HCT116 (cell line): ENCODE data around the gene PRR36. TPM values are rescaled to one million over a fixed set of nuclear protein-coding genes. Genes with fewer than 3 reads are reported as not detected.

Experiments
- ATAC-seq: fragments of 200-7000 bp; cut with Tn5 transposase; 2 replicates; pipeline ENCODE4 v1.9.1; 2020; ENCODE audit warnings: mild to moderate bottlenecking, moderate library complexity
- BruUV-seq: library from RNA; stranded (reverse); fragments of 400-500 nt; replicated peaks from 2 replicates; lab custom pipeline; 2021; lab: Mats Ljungman, UMichigan
- CTCF ChIA-PET: fragments of 300-600 bp; sonication (Branson Sonifier 250); formaldehyde crosslinking; loops from one replicate; lab custom pipeline; 2021; ENCODE audit warnings: antibody characterized with exemption; lab: Charles Lee
- POLR2A ChIA-PET: fragments of 300-600, 350-600 bp; sonication (Branson Sonifier 250); formaldehyde crosslinking; loops from one replicate; lab custom pipeline; 2021; ENCODE audit warnings: antibody characterized with exemption; lab: Charles Lee
- RAD21 ChIA-PET, 2 experiments: fragments of 300-600 bp; sonication (Branson Sonifier 250); formaldehyde crosslinking; loops; one replicate each; lab custom pipeline; 2023; ENCODE audit warnings: low total read pairs in 2 of 2; ENCODE audit not compliant: uncharacterized antibody in 2 of 2, unreplicated experiment in 2 of 2, low non-redundant PET in 1 of 2; lab: Charles Lee
- DNase-seq: peaks from one replicate; pipeline ENCODE4 v3.0.0-alpha.2; 2010; ENCODE audit warnings: low read depth, low spot score
- H2AFZ ChIP-seq: fragments of 200-600 bp; shearing (Covaris generic), sonication (generic); 2 replicates; pipeline ENCODE4 v1.6.1; 2017; ENCODE audit warnings: low read depth, mixed run types, mixed read lengths, antibody characterized with exemption, low read length; ENCODE audit not compliant: poor library complexity, severe bottlenecking
- H3K27ac ChIP-seq: 2 replicates; pipeline ENCODE4 v1.5.1; 2012; ENCODE audit warnings: low read depth, low read length
- H3K27me3 ChIP-seq: fragments of 200-600 bp; sonication (generic); 2 replicates; pipeline ENCODE4 v1.6.1; 2016; ENCODE audit warnings: mixed run types, low read length, mixed read lengths; ENCODE audit not compliant: insufficient read depth
- H3K36me3 ChIP-seq, 2 experiments: fragments of 200-500 bp in 1 of 2; fragments of 200-600 bp in 1 of 2; sonication (Bioruptor generic) in 1 of 2; sonication (generic) in 1 of 2; 2 replicates each; pipeline versions ENCODE4 v1.5.1 to v1.6.1; 2014 to 2016; ENCODE audit warnings: low read length in 2 of 2, inconsistent platforms in 1 of 2, mixed read lengths in 1 of 2, mixed run types in 1 of 2; ENCODE audit not compliant: insufficient read depth in 2 of 2, control insufficient read depth in 1 of 2
- H3K4me1 ChIP-seq, 2 experiments: fragments of 200-600 bp in 1 of 2; sonication (generic) in 1 of 2; 2 replicates each; pipeline versions ENCODE4 v1.5.1 to v1.6.1; 2012 to 2017; ENCODE audit warnings: low read length in 2 of 2, inconsistent platforms in 1 of 2, mild to moderate bottlenecking in 1 of 2, mixed read lengths in 1 of 2, mixed run types in 1 of 2, moderate library complexity in 1 of 2; ENCODE audit not compliant: insufficient read depth in 2 of 2, control insufficient read depth in 1 of 2
- H3K4me2 ChIP-seq: fragments of 200-600 bp; sonication (generic); 2 replicates; pipeline ENCODE4 v1.6.1; 2017; ENCODE audit warnings: mixed run types, low read length, mixed read lengths
- H3K4me3 ChIP-seq, 2 experiments: fragments of 200-600 bp in 1 of 2; sonication (generic) in 1 of 2; replicated peaks in 1 of 2; 2 replicates each; pipeline ENCODE4 v1.5.1; 2011 to 2016; ENCODE audit warnings: low read length in 2 of 2, control low read depth in 1 of 2, low read depth in 1 of 2, mild to moderate bottlenecking in 1 of 2, mixed read lengths in 1 of 2, mixed run types in 1 of 2
- H3K79me2 ChIP-seq: fragments of 200-600 bp; sonication (generic); 2 replicates; pipeline ENCODE4 v1.6.1; 2017; ENCODE audit warnings: mild to moderate bottlenecking, mixed run types, low read length, moderate library complexity, mixed read lengths; ENCODE audit not compliant: insufficient read depth
- H3K9ac ChIP-seq: fragments of 200-600 bp; sonication (generic); 2 replicates; pipeline ENCODE4 v1.6.1; 2016; ENCODE audit warnings: low read length, mixed read lengths
- H3K9me2 ChIP-seq: fragments of 200-600 bp; sonication (generic), shearing (Covaris generic); 2 replicates; pipeline ENCODE4 v1.6.1; 2017; ENCODE audit warnings: mixed run types, mild to moderate bottlenecking, moderate library complexity; ENCODE audit not compliant: insufficient read depth
- H3K9me3 ChIP-seq, 2 experiments: fragments of 200-500 bp in 1 of 2; fragments of 200-600 bp in 1 of 2; sonication (Bioruptor generic) in 1 of 2; sonication (generic) in 1 of 2; 2 replicates each; pipeline ENCODE4 v1.6.1; 2014 to 2017; ENCODE audit warnings: low read length in 2 of 2, mixed read lengths in 2 of 2, inconsistent platforms in 1 of 2, low read depth in 1 of 2, mild to moderate bottlenecking in 1 of 2, mixed run types in 1 of 2, moderate library complexity in 1 of 2; ENCODE audit not compliant: control insufficient read depth in 1 of 2, insufficient read depth in 1 of 2
- H4K20me1 ChIP-seq: fragments of 200-600 bp; sonication (generic), shearing (Covaris generic); 2 replicates; pipeline ENCODE4 v1.6.1; 2017; ENCODE audit warnings: mixed run types, mild to moderate bottlenecking, moderate library complexity; ENCODE audit not compliant: insufficient read depth
- EGR1 ChIP-seq: IDR thresholded peaks from 2 replicates; pipeline ENCODE4 v1.6.1; 2012; ENCODE audit warnings: low read depth
- ELF1 ChIP-seq: IDR thresholded peaks from 2 replicates; pipeline ENCODE4 v1.6.1; 2012; ENCODE audit warnings: low read depth, borderline replicate concordance
- POLR2A ChIP-seq: IDR thresholded peaks from 2 replicates; pipeline ENCODE4 v1.7.0; 2011; ENCODE audit warnings: borderline replicate concordance; ENCODE audit not compliant: insufficient read depth, insufficient read length; ENCODE audit errors: extremely low read depth
- POLR2AphosphoS5 ChIP-seq: IDR thresholded peaks from 2 replicates; pipeline ENCODE4 v1.6.1; 2011; ENCODE audit warnings: mild to moderate bottlenecking, low read depth, low read length, moderate library complexity
- SRF ChIP-seq: IDR thresholded peaks from 2 replicates; pipeline ENCODE4 v1.6.1; 2012; ENCODE audit warnings: low read depth
- ZNF274 ChIP-seq: fragments of 200-500 bp; sonication (Bioruptor generic); IDR thresholded peaks from 2 replicates; pipeline ENCODE4 v1.6.1; 2014; ENCODE audit warnings: mild to moderate bottlenecking, low read depth, low read length, inconsistent platforms
- intact Hi-C: fragments of 100-400 bp; cut with micrococcal nuclease; formaldehyde crosslinking; loops from 2 replicates; pipeline ENCODE4 v1.10.0; 2022
- total RNA-seq: library from RNA; stranded (reverse); gene quantifications from one replicate; pipeline ENCODE4 v1.2.1, GENCODE V29; 2021; ENCODE audit not compliant: unreplicated experiment
- TF ChIP-seq, protein P1 (sequence below): IDR thresholded peaks from 2 replicates; pipeline ENCODE4 v1.6.1; 2012
- TF ChIP-seq, protein P2 (sequence below), 3 experiments: fragments of 200-600 bp in 1 of 3; sonication (generic) in 1 of 3; IDR thresholded peaks in 2 of 3; conservative IDR thresholded peaks in 1 of 3; 2 replicates each; pipeline ENCODE4 v1.5.1; 2012 to 2017; ENCODE audit warnings: low read depth in 2 of 3, low read length in 2 of 3, antibody characterized with exemption in 1 of 3, borderline replicate concordance in 1 of 3, control low read depth in 1 of 3, mild to moderate bottlenecking in 1 of 3, mixed read lengths in 1 of 3, mixed run types in 1 of 3, moderate library complexity in 1 of 3; ENCODE audit not compliant: insufficient read depth in 1 of 3

PRR36 gene
- total RNA-seq, 1 experiment from 2014 or later: 7.5 TPM

DNA sequence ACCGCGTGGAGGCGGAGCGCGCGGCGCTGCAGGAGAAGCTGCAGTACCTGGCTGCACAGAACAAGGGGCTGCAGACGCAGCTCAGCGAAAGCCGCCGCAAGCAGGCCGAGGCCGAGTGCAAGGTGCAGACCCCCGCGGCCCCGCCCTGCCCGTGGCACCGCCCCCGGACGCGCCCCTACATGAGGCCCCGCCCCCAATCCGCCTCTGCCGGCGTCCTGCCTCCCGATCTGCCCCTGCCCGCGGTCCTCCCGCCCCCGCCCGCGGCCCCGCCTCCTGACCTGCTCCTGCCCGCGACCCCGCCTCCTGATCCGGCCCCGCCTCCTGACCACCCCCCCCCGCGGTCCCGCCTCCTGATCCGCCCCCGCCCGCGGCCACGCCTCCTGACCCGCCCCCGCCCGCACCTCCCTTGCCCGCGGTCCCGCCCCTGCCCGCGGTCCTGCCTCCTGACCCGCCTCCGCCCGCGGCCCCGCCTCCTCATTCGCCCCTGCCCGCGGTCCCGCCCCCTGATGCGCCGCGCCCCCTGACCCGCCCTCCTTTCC lies 11.7 kb downstream of the PRR36 start:
- ATAC-seq (peak; percentile 80), DNase-seq (peak; percentile 54)
- Histone ChIP-seq H3K9me2 (no peaks in the 10 kb centered on the region), H3K27me3 (no peaks in the 10 kb centered on the region), H3K27ac (peak overlapping the region; percentile 22; the same call in 1 of the 2 replicates), H2AFZ (no peak overlapping the region), H3K4me1 (peaks cover 1 to 20% of the 10 kb centered on the region in 2 experiments; a peak in 3 of 4 replicates), H3K9ac (no peak overlapping the region), H3K79me2 (no peaks in the 10 kb centered on the region), H4K20me1 (no peaks in the 10 kb centered on the region), H3K4me2 (no peak overlapping the region), H3K4me3 (no peak overlapping the region), H3K9me3 (no peaks in the 10 kb centered on the region), H3K36me3 (no peaks in the 10 kb centered on the region)
- intact Hi-C loops: no loop called here
- TF ChIP-seq EGR1 (no peak), ZNF274 (no peak), ELF1 (no peak), SRF (no peak), POLR2AphosphoS5 (no peak)
- TF ChIP-seq, protein P1, sequence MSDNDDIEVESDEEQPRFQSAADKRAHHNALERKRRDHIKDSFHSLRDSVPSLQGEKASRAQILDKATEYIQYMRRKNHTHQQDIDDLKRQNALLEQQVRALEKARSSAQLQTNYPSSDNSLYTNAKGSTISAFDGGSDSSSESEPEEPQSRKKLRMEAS: no peak
- RAD21 ChIA-PET: no interaction called here
- POLR2A ChIA-PET: no interaction called here
- BruUV-seq: no TSS peak
- CTCF ChIA-PET: interaction anchor here (1.3 to 1.9 kb wide), 3 partner anchors 9 to 41 kb away, joined by 3 to 5 read pairs (median 5); partner anchors contain the start of gene MAP2K7

DNA sequence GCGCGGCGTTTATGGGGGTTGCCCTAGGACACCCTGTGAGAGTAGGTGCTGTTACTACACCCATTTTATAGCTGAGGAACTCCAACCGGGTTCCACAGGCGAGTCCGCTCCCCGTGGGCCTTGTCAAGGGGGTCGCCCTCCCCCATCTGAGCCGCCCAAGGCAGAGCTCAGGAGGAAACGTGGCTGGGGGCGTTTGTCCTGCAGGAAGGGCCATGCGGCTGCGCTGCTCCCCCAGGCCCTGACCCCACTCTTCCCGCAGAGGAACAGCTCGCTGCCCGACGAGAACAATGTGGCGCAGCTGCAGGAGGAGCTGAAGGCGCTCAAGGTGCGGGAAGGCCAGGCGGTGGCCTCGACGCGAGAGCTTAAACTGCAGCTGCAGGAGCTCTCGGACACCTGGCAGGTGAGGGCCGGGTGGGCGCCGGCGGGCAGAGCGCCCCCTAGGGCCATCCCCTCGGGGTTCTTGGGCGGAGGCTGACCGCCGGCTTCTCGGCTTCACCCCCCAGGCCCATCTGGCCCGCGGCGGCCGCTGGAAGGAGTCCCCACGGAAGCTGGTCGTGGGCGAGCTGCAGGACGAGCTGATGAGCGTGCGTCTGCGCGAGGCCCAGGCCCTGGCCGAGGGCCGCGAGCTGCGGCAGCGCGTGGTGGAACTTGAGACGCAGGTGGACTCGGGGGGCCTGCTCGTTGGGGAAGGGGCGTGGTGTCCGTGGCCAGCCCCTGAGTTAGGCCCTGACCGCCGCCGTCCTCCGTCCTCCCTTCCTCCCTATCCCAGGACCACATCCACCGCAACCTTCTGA lies 12.4 kb downstream of the PRR36 start:
- Histone ChIP-seq H3K9me2 (no peaks in the 10 kb centered on the region), H3K9me3 (no peaks in the 10 kb centered on the region), H3K27ac (peak overlapping the region; percentile 22; the same call in 1 of the 2 replicates), H3K4me2 (no peak overlapping the region), H3K79me2 (no peaks in the 10 kb centered on the region), H3K27me3 (no peaks in the 10 kb centered on the region), H3K36me3 (no peaks in the 10 kb centered on the region), H3K4me3 (no peak overlapping the region), H2AFZ (no peak overlapping the region), H3K4me1 (peaks cover 0 to 18% of the 10 kb centered on the region in 2 experiments; a peak in 1 of 4 replicates), H4K20me1 (no peaks in the 10 kb centered on the region), H3K9ac (no peak overlapping the region)
- intact Hi-C loops: no loop called here
- TF ChIP-seq, protein P2, sequence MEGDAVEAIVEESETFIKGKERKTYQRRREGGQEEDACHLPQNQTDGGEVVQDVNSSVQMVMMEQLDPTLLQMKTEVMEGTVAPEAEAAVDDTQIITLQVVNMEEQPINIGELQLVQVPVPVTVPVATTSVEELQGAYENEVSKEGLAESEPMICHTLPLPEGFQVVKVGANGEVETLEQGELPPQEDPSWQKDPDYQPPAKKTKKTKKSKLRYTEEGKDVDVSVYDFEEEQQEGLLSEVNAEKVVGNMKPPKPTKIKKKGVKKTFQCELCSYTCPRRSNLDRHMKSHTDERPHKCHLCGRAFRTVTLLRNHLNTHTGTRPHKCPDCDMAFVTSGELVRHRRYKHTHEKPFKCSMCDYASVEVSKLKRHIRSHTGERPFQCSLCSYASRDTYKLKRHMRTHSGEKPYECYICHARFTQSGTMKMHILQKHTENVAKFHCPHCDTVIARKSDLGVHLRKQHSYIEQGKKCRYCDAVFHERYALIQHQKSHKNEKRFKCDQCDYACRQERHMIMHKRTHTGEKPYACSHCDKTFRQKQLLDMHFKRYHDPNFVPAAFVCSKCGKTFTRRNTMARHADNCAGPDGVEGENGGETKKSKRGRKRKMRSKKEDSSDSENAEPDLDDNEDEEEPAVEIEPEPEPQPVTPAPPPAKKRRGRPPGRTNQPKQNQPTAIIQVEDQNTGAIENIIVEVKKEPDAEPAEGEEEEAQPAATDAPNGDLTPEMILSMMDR (IDR thresholded peaks at IDR 0.05 in 2 of 3, conservative IDR thresholded peaks at IDR 0.05 in 1 of 3; ENCODE audit: borderline replicate concordance in 1 of 3, insufficient read depth in 1 of 3, low read depth in 2 of 3, low read length in 2 of 3): 0 out of 6 replicates have a peak, but pooled peaks of 1 of the 3 experiments have one; percentile 21
- TF ChIP-seq POLR2A: no peak
- ChIA-PET CTCF (interaction anchor here (1.0 to 1.9 kb wide), 5 partner anchors 7 to 42 kb away, joined by 3 to 11 read pairs (median 5); partner anchors contain the start of gene MAP2K7), RAD21 (no interaction called here), POLR2A (interaction anchor here (0.6 kb wide), 1 partner anchor 59 kb away, joined by 3 read pairs; the partner anchor contains the start of gene SNAPC2)
- ATAC-seq: no peak
- DNase-seq: no peak
- no TSS peak for BruUV-seq
